Right lobe of liver (tissue), 6 donors: ENCODE results near the gene ITGA11. TPM values are rescaled to one million over a fixed set of nuclear protein-coding genes. Genes with fewer than 3 reads are reported as not detected.

ENCODE experiments used
- ATAC-seq, 4 donors: fragments of 200-7000 bp; cut with Tn5 transposase; one replicate each; pipeline ENCODE4 v1.9.1; 2020; ENCODE audit warnings: mild to moderate bottlenecking in 4 of 4, moderate library complexity in 4 of 4
- DNase-seq, 3 donors: peaks; one replicate each; pipeline ENCODE4 v3.0.0-alpha.2; 2020
- H3K27ac ChIP-seq, 3 donors: fragments of 200-600 bp; one replicate each; pipeline ENCODE4 v1.8.0; 2022
- H3K27me3 ChIP-seq, 2 donors: fragments of 200-600 bp; one replicate each; pipeline ENCODE4 v1.8.0; 2022
- H3K36me3 ChIP-seq, 4 donors: fragments of 200-600 bp; sonication (generic) in 1 of 4; one replicate each; pipeline versions ENCODE4 v1.5.1 to v1.8.0; 2017 to 2022; ENCODE audit warnings: control low read depth in 1 of 4
- H3K4me1 ChIP-seq, 4 donors: fragments of 200-600 bp; sonication (generic) in 1 of 4; one replicate each; pipeline versions ENCODE4 v1.5.1 to v1.8.0; 2017 to 2022; ENCODE audit warnings: control low read depth in 1 of 4
- H3K4me3 ChIP-seq, 3 donors: fragments of 200-600 bp; one replicate each; pipeline ENCODE4 v1.8.0; 2022
- H3K9me3 ChIP-seq, 4 donors: fragments of 200-600 bp; sonication (generic) in 1 of 4; one replicate each; pipeline versions ENCODE4 v1.5.1 to v1.8.0; 2017 to 2022; ENCODE audit warnings: control low read depth in 1 of 4
- POLR2A ChIP-seq: fragments of 450-650 bp; IDR thresholded peaks from one replicate; pipeline ENCODE4 v1.6.1; 2017; ENCODE audit warnings: antibody characterized with exemption, mild to moderate bottlenecking
- WGBS: methylation state at CpG from one replicate; pipeline ENCODE4 v1.1.6; 2018; ENCODE audit warnings: low coverage, low lambda C conversion rate; ENCODE audit not compliant: insufficient coverage; ENCODE audit errors: missing lambda C conversion rate; 5-methylcytosine and 5-hydroxymethylcytosine counted together
- intact Hi-C, 2 donors: fragments of 100-400 bp; cut with DNase I; formaldehyde crosslinking; loops; one replicate each; pipeline versions ENCODE4 v1.11.2 to v1.14.1; 2022
- total RNA-seq, 6 experiments: library from RNA; depleted of rRNA in 2 of 6; stranded (reverse); fragments of >200 nt in 2 of 6; fragmentation: NEBNext Ultra II Directional in 3 of 6; extraction: Animal tissue kit (Norgen Biotek cat#: 25700) in 3 of 6; gene quantifications; one replicate each; pipeline versions ENCODE4 v1.1.0 to v1.2.4, GENCODE V29; 2016 to 2023
- TF ChIP-seq, protein P1 (sequence below), 4 donors: fragments of 200-600 bp in 3 of 4; fragments of 450-650 bp in 1 of 4; IDR thresholded peaks; one replicate each; pipeline versions ENCODE4 v1.5.1 to v1.8.0; 2016 to 2022; ENCODE audit warnings: antibody characterized with exemption in 4 of 4, mild to moderate bottlenecking in 2 of 4
- donor health status: DM: no; HTN: yes; CAD: no.
- donor health status: DM: no; HTN: no; CAD: no.
- donor health status: DM: no; HTN: no; CAD: no.
- donor health status: DM: no; HTN: yes; CAD: no.
- donor health status: DM: no; HTN: yes; CAD: no.

Gene ITGA11
- total RNA-seq, 6 experiments from 2014 or later: 0.51 to 1.4 (median 0.73) TPM

- ATAC-seq: peak; percentile 70 to 80 (median 78)
Observed at GRCh38 chr15:68285259-68285980, 146.5 kb downstream of the ITGA11 start.

GRCh38 chr15:68284616-68285258 is 147.2 kb downstream of the ITGA11 start:
- peaks cover 0 to 3% (median under 1%) of the 10 kb centered on the region in 4 donors for H3K36me3 ChIP-seq
- H3K27me3 ChIP-seq: no peaks in the 10 kb centered on the region
- intact Hi-C loops: no loop called here
- peak overlapping the region; percentile 21 to 84 (median 45) for H3K27ac ChIP-seq
- ATAC-seq (no peak), DNase-seq (no peak)
- TF ChIP-seq POLR2A: no peak
- no peaks in the 10 kb centered on the region for H3K9me3 ChIP-seq
- 31% methylated on average over 7 of the region's 7 CpGs for WGBS
- peaks cover 0 to 76% (median 15%) of the 10 kb centered on the region in 4 donors for H3K4me1 ChIP-seq
- no peak overlapping the region for H3K4me3 ChIP-seq

More at GRCh38 chr15:68285259-68285980, 146.5 kb downstream of the ITGA11 start:
- peaks cover 0 to 69% (median 11%) of the 10 kb centered on the region in 4 donors for H3K4me1 ChIP-seq
- DNase-seq: no peak
- no peak overlapping the region for H3K4me3 ChIP-seq
- no peaks in the 10 kb centered on the region for H3K27me3 ChIP-seq
- intact Hi-C loops: no loop called here
- no peaks in the 10 kb centered on the region for H3K9me3 ChIP-seq
- peaks cover 0 to 9% (median 5%) of the 10 kb centered on the region in 4 donors for H3K36me3 ChIP-seq
- 44% methylated on average over 5 of the region's 5 CpGs for WGBS
- no peak for TF ChIP-seq POLR2A
- TF ChIP-seq, protein P1, sequence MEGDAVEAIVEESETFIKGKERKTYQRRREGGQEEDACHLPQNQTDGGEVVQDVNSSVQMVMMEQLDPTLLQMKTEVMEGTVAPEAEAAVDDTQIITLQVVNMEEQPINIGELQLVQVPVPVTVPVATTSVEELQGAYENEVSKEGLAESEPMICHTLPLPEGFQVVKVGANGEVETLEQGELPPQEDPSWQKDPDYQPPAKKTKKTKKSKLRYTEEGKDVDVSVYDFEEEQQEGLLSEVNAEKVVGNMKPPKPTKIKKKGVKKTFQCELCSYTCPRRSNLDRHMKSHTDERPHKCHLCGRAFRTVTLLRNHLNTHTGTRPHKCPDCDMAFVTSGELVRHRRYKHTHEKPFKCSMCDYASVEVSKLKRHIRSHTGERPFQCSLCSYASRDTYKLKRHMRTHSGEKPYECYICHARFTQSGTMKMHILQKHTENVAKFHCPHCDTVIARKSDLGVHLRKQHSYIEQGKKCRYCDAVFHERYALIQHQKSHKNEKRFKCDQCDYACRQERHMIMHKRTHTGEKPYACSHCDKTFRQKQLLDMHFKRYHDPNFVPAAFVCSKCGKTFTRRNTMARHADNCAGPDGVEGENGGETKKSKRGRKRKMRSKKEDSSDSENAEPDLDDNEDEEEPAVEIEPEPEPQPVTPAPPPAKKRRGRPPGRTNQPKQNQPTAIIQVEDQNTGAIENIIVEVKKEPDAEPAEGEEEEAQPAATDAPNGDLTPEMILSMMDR (IDR thresholded peaks at IDR 0.05): no peak
- H3K27ac ChIP-seq: peak overlapping the region; percentile 21 to 84 (median 45)

- TF ChIP-seq POLR2A: no peak
- TF ChIP-seq, protein P1 (IDR thresholded peaks at IDR 0.05): no peak
- H3K4me1 ChIP-seq: peaks cover 0 to 81% (median 17%) of the 10 kb centered on the region in 4 donors
- no peak for ATAC-seq
Observed at GRCh38 chr15:68283401-68283800, 148.6 kb downstream of the ITGA11 start.

GRCh38 chr15:68281008-68281407 is 151.0 kb downstream of the ITGA11 start:
- DNase-seq (no peak), ATAC-seq (no peak)
- H3K4me3 ChIP-seq: peak overlapping the region in 1 of 3 donors; percentile 73
- no peaks in the 10 kb centered on the region for H3K9me3 ChIP-seq
- peaks cover 0 to 76% (median 20%) of the 10 kb centered on the region in 4 donors for H3K4me1 ChIP-seq
- intact Hi-C loops: no loop called here
- H3K27ac ChIP-seq: peak overlapping the region in 1 of 3 donors; percentile 7
- no peaks in the 10 kb centered on the region for H3K27me3 ChIP-seq
- 0% methylated on average over 1 of the region's 1 CpG for WGBS
- no peak for TF ChIP-seq POLR2A
- TF ChIP-seq, protein P1 (IDR thresholded peaks at IDR 0.05): no peak
- H3K36me3 ChIP-seq: no peaks in the 10 kb centered on the region

More at GRCh38 chr15:68283401-68283800, 148.6 kb downstream of the ITGA11 start:
- H3K27ac ChIP-seq: peak overlapping the region in 1 of 3 donors; percentile 7
- H3K9me3 ChIP-seq: no peaks in the 10 kb centered on the region
- no peak overlapping the region for H3K4me3 ChIP-seq
- H3K27me3 ChIP-seq: no peaks in the 10 kb centered on the region
- H3K36me3 ChIP-seq: no peaks in the 10 kb centered on the region
- intact Hi-C loops: no loop called here
- WGBS: 63% methylated on average over 2 of the region's 2 CpGs
- no peak for DNase-seq
